ENCODE measurements around the gene CLCN2. TPM values are rescaled to one million over a fixed set of nuclear protein-coding genes. Genes with fewer than 3 reads are reported as not detected.

Gene CLCN2
- 1.9 and 2.9 TPM in 2 replicates for total RNA-seq (2012; rRNA removed)
- 5.7 and 5.8 TPM in 2 replicates for polyA plus RNA-seq (2012; rRNA removed)
- polyA plus RNA-seq (2012; cell fraction: cytosol; rRNA removed) = 2.4 and 3.5 TPM in 2 replicates
- 20.0 and 46.7 TPM in 2 replicates for polyA plus RNA-seq (2012; cell fraction: nucleus; rRNA removed; ENCODE audit: low replicate concordance)
- Bru-seq, nascent RNA = percentile 45 among the genes with signal in this experiment
- percentile 53 among the genes with signal in this experiment for BruChase-seq, experiment 1, labeled RNA remaining after a 6-hour chase
- BruChase-seq, experiment 2, labeled RNA remaining after a 2-hour chase = percentile 49 among the genes with signal in this experiment
- long read RNA-seq, partial matches to known transcripts = 1 of 4 reads
- long read RNA-seq, other reads (novel, unspliced or antisense) = 3 of 4 reads

GRCh38 chr3:184361532-184361931, at the start of gene CLCN2, which contains the start of gene POLR2H:
CLCN2 (minus strand) TSS chr3:184361605; CDS start chr3:184361479, 126 bp downstream.
POLR2H (plus strand) TSS chr3:184361710; CDS start chr3:184363493, 1,783 bp downstream.
- in situ Hi-C loops (cut with MboI; ENCODE audit: low sequenced_read_pairs) (no loop called here), dilution Hi-C loops (cut with HindIII; ENCODE audit: low sequenced_read_pairs, unreplicated experiment) (loop anchor here (25.0 kb wide), 1 partner anchor 176 kb away; no protein-coding TSS in a partner anchor), intact Hi-C loops (cut with micrococcal nuclease) (no loop called here)
- peak within 1 kb of the TSS; percentile 81 for H3K56ac ChIP-seq (ENCODE audit: extremely low read depth, insufficient read depth, low read length)
- H3K9me3 ChIP-seq (ENCODE audit: control insufficient read depth, insufficient read depth, low read length) = no peaks in the 10 kb centered on the region
- peak within 1 kb of the TSS; percentile 56 for H3K4me3 ChIP-seq (ENCODE audit: insufficient read depth, low read depth, low read length)
- ChIA-PET POLR2A (ENCODE audit: unreplicated experiment) (interaction anchor here (0.6 kb wide), 1 partner anchor 188 kb away, joined by 3 read pairs; no protein-coding TSS in a partner anchor), CTCF (interaction anchor here (1.2 kb wide), 2 partner anchors 72 to 200 kb away, joined by 3 read pairs; partner anchors contain the start of gene EPHB3)
- H3K18ac ChIP-seq (ENCODE audit: low read depth, low read length) = peak within 1 kb of the TSS; percentile 61
- peak within 1 kb of the TSS; percentile 92 for H3K23ac ChIP-seq (ENCODE audit: low read depth, low read length)
- peaks cover 10% of the 10 kb centered on the region; the same call in 1 of the 2 replicates for H3K9me1 ChIP-seq (ENCODE audit: insufficient read depth, low read length)
- peak within 1 kb of the TSS; percentile 65 for H4K5ac ChIP-seq (ENCODE audit: low read depth, low read length)
- WGBS, 2 experiments (ENCODE audit: extremely low coverage in 2 of 2, insufficient read length in 1 of 2) = 0% methylated on average over 30 of the region's 56 CpGs; no CpG with 5 or more reads in 1 of the 2 experiments
- H4K8ac ChIP-seq (ENCODE audit: low read depth in 2 of 2, low read length in 2 of 2) = peak within 1 kb of the TSS; percentile 58 to 74
- TF ChIP-seq USF2 (IDR thresholded peaks at IDR 0.05; ENCODE audit: low read depth, low read length) (no peak), FOS (IDR thresholded peaks at IDR 0.05; ENCODE audit: low read depth, low read length) (no peak), SMC3 (IDR thresholded peaks at IDR 0.05; ENCODE audit: low read depth, low read length) (no peak), POLR2A (IDR thresholded peaks at IDR 0.05; ENCODE audit: low read depth, low read length) (no peak; the same call in 1 of the 2 replicates), BHLHE40 (IDR thresholded peaks at IDR 0.05; ENCODE audit: low read depth, low read length) (0 out of 2 replicates have a peak, but pooled peaks have one; percentile 3), MAZ (IDR thresholded peaks at IDR 0.05; ENCODE audit: borderline replicate concordance, low read depth, low read length) (peak; percentile 69; the same call in 1 of the 2 replicates), MXI1 (IDR thresholded peaks at IDR 0.05; ENCODE audit: borderline replicate concordance, low read depth, low read length) (peak; percentile 78; the same call in 1 of the 2 replicates), CTCF (conservative IDR thresholded peaks at IDR 0.05; ENCODE audit: low read depth, low read length) (no peak), ELK1 (IDR thresholded peaks at IDR 0.05; ENCODE audit: borderline replicate concordance, low read depth, low read length) (no peak), RFX5 (IDR thresholded peaks at IDR 0.05; ENCODE audit: low read depth, low read length) (no peak), RCOR1 (IDR thresholded peaks at IDR 0.05; ENCODE audit: insufficient replicate concordance, low read length) (no peak), MAFK (IDR thresholded peaks at IDR 0.05; ENCODE audit: low read depth, low read length) (no peak), NFE2L2 (IDR thresholded peaks at IDR 0.05; ENCODE audit: low read depth, low read length) (no peak)
- H3K27me3 ChIP-seq (ENCODE audit: control insufficient read depth, insufficient read depth, low read length) = no peaks in the 10 kb centered on the region
- H2BK5ac ChIP-seq (ENCODE audit: low read depth, low read length, poor library complexity, severe bottlenecking) = peak within 1 kb of the TSS; percentile 93
- peak within 1 kb of the TSS; percentile 89 for H3K9ac ChIP-seq (ENCODE audit: low read depth, low read length)
- H2BK20ac ChIP-seq (ENCODE audit: low read depth, low read length) = no peak within 1 kb of the TSS
- H2AK5ac ChIP-seq (ENCODE audit: low read depth, low read length) = peak within 1 kb of the TSS; percentile 85
- H3K79me1 ChIP-seq (ENCODE audit: low read depth in 1 of 2, low read length in 2 of 2) = peaks cover 8 to 44% of the 10 kb centered on the region in 2 experiments
- no TSS peak for BruUV-seq (replicated peaks)
- H3K14ac ChIP-seq (replicated peaks; ENCODE audit: low read depth, low read length) = peak within 1 kb of the TSS; percentile 76
- peak; percentile 72 for ATAC-seq (ENCODE audit: low read depth)
- peak within 1 kb of the TSS; percentile 95 for H3K27ac ChIP-seq (ENCODE audit: insufficient read depth, low read length)
- H2AFZ ChIP-seq (replicated peaks; ENCODE audit: low read length, poor library complexity) = peak within 1 kb of the TSS; percentile 99
- H4K20me1 ChIP-seq (ENCODE audit: insufficient read depth, low read length) = peaks cover 10% of the 10 kb centered on the region
- peak within 1 kb of the TSS; percentile 99 for H3K4me2 ChIP-seq (ENCODE audit: low read depth, low read length)
- peak within 1 kb of the TSS; percentile 86 for H3K4ac ChIP-seq (ENCODE audit: low read depth, low read length)
- H3K36me3 ChIP-seq (ENCODE audit: control insufficient read depth, insufficient read depth, low read length) = peaks cover 9% of the 10 kb centered on the region
- H2BK120ac ChIP-seq (ENCODE audit: low read depth, low read length) = peak within 1 kb of the TSS; percentile 46
- peak within 1 kb of the TSS; percentile 96 for H2AK9ac ChIP-seq (replicated peaks; ENCODE audit: low read depth, low read length, poor library complexity)
- DNase-seq = peak; percentile 33
- H2BK15ac ChIP-seq (ENCODE audit: low read depth, low read length) = no peak within 1 kb of the TSS; the same call in 1 of the 3 replicates
- peak within 1 kb of the TSS; percentile 80 for H4K91ac ChIP-seq (ENCODE audit: insufficient read depth, low read depth, low read length)
- peaks cover 7% of the 10 kb centered on the region for H3K4me1 ChIP-seq (ENCODE audit: control insufficient read depth, insufficient read depth, low read length)

Data from IMR-90 (cell line).